Left ventricle myocardium superior (tissue), 1 donor: ENCODE results near the gene CRIM1. TPM values are rescaled to one million over a fixed set of nuclear protein-coding genes. Genes with fewer than 3 reads are reported as not detected.
"Not testable (repeated sequence)": the region's sequence is repeated elsewhere in the genome, so short reads cannot be mapped to it uniquely, and the experiment has no call there.

ENCODE experiments used
- ATAC-seq: fragments of 200-7000 bp; cut with Tn5 transposase; one replicate; pipeline ENCODE4 v1.9.1; 2020; ENCODE audit warnings: mild to moderate bottlenecking, moderate library complexity
- DNase-seq: peaks from one replicate; pipeline ENCODE4 v3.0.0-alpha.2; 2020
- intact Hi-C: fragments of 100-400 bp; cut with micrococcal nuclease; formaldehyde crosslinking; loops from one replicate; pipeline ENCODE4 v1.11.0; 2022
- total RNA-seq: library from RNA; stranded (reverse); fragmentation: NEBNext Ultra II Directional; extraction: Animal tissue kit (Norgen Biotek cat#: 25700); gene quantifications from one replicate; pipeline ENCODE4 v1.2.1, GENCODE V29; 2021
- donor health status: DM: no; HTN: yes; CAD: no; lungs with severe emphysema.

CRIM1 gene
- total RNA-seq, 1 donor from 2014 or later, result 26.0 TPM

DNA sequence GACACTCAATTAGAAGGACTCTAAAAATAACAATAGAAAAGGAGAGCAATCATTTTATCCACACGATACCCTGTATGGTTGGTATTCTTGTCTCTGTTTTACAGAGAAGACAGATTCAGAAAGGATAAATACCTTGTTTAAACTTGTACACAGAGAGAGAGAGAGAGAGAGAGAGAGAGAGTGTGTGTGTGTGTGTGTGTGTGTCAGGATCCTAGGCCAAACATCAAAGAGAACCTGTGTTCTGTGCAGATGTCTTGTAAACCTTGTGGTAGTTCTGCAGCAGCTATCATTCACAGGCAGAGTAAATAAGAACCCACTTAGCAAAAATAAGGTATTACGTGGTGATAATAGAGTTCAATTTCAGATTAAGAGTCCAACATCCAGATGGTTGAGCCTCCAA lies 4.3 kb upstream of the CRIM1 start:
- intact Hi-C loops, result loop anchor here (5.0 kb wide), 2 partner anchors 156 to 311 kb away; no protein-coding TSS in a partner anchor
- DNase-seq (no peak), ATAC-seq (no peak)

- ATAC-seq (no peak), DNase-seq (no peak)
- intact Hi-C loops, result loop anchor here (5.0 kb wide), 2 partner anchors 155 to 310 kb away; no protein-coding TSS in a partner anchor
Observed at GRCh38 chr2:36351736-36352349, 3.7 kb upstream of the CRIM1 start.

DNA sequence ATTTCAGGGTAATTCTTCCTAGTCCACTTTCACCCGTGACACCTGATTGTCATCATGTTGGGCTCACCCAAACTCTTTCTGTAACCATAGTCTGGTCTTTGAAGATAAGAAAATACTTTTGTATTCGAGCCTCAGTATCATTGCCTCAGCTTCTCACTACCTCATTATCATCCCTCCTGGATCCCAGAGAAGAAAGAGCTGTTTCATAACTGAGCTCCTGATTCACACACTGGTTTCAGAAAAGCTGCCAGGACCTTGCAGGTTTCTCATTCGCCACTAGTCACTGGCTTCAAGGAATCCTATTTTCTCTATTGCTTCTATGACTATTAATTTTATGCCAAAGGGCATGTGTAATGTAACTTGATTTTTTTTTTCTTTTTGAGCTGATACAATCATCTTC lies 2.9 kb upstream of the CRIM1 start:
- ATAC-seq (no peak), DNase-seq (no peak)
- intact Hi-C loops, result loop anchor here (5.0 kb wide), 2 partner anchors 155 to 310 kb away; no protein-coding TSS in a partner anchor

DNA sequence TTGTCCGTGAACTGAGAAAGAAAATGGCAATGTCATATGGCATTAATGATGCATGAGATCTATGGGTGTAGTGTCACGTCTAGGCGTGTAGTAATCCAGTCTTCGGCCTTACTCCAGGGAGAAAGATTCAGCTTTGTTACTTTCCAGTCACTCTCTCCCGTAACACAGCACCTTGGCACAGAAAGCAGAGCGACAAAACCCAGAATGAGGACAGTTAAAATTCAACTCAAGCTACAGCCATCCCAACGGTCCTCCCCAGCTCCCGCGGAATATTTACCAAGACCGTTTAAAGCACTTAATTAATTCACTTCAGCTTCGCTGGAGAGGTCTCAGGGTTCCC lies 797 bp upstream of the CRIM1 start:
- no peak for DNase-seq
- no peak for ATAC-seq
- intact Hi-C loops, result loop anchor here (5.0 kb wide), 2 partner anchors 153 to 308 kb away; no protein-coding TSS in a partner anchor

- intact Hi-C loops, result no loop called here
- DNase-seq (no peak), ATAC-seq (peak; percentile 14)
Observed at GRCh38 chr2:36355890-36356297, 316 bp downstream of the CRIM1 start.

- DNase-seq (peak; percentile 69), ATAC-seq (peak; percentile 20)
- intact Hi-C loops, result no loop called here
Observed at GRCh38 chr2:36356298-36356989, 866 bp downstream of the CRIM1 start.

DNA sequence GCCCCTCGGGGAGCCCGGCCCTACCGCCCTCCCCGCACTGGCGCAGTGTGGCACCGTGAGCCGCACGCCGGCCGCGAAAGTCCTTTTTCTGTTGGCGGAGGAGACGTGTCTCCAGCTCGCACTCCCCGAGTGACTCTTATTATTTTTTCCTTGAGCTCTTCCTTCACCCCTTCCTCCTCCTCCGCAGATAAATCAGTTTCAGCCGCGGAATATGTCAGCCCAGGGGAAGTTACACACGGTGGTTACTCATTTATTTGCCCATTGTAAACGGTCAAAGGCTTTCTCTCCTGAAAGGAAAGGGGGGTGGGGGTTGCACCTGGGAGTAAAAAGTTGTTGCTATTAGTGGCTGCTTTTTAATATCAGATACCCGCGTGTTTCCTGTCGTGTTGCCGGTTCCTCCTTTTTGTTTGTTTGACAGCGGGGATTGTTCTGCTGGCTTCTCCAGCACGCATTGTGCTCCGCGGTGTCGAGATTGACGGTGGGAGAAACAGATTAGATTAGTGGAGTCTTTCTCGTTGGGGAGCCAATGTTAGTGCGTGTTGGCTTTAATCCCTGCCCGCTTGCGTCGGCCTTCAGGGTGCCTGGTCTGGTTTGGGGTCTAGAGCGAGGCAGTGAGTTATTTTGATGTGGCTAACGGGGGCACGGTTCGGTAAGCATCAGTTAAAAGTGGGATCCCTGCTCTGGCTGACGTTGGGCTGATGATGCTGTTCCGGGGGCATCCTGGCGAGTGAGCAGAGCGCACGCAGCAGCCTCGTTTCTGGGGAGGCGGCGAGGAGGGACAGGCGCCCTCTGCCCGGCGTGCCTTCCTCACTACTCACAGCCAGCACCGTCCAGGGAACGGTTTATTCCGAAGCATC lies 1.6 kb downstream of the CRIM1 start:
- peak; percentile 37 for ATAC-seq
- peak; percentile 43 for DNase-seq
- intact Hi-C loops, result no loop called here

GRCh38 chr2:36357847-36358659 lies 2.5 kb downstream of the CRIM1 start:
- DNase-seq, result no peak
- peak; percentile 38 for ATAC-seq
- intact Hi-C loops, result no loop called here

GRCh38 chr2:36359067-36359466 lies 3.5 kb downstream of the CRIM1 start:
- intact Hi-C loops, result no loop called here
- DNase-seq, result no peak
- no peak for ATAC-seq

DNA sequence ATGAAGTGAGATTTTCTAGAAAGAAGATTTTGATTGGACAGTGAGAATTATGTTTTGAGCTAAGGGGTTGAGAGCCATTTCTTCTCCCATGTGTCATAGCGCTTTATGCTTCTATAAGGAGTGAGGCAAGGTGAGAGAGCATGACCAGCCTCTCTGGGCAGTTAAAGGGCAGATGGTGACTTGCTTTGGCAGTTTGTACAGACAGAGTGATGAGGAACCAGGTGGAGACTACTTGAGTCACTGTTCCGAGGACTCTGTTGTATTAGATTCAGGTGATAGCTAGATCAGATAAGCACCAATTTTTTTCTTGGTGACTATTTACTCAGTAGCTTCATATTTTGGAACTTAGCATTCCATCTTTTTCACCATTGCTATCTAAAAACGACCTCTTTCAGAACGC lies 4.5 kb downstream of the CRIM1 start:
- intact Hi-C loops, result no loop called here
- ATAC-seq (no peak), DNase-seq (no peak)

GRCh38 chr2:36360834-36361233 lies 5.3 kb downstream of the CRIM1 start:
- ATAC-seq (no peak), DNase-seq (no peak)
- intact Hi-C loops, result no loop called here

DNA sequence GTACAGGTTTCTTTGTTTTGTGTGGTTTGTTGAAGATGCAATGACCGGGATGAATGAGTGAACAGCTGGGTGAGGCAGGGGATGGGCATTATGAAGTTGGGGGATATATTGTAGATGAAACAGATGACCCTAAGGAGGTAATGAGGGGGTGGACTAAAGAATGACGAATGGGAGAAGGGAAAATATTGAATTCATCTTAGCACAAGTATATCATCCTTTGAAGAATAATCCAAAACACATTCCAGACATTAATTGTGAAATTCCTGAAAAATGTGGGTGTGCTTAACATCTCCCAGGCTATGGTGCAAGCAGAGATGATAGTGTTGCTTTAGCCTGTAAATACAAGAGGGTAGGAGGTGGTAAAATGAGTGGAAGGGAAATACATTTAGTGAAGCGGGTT lies 5.8 kb downstream of the CRIM1 start:
- ATAC-seq (no peak), DNase-seq (no peak)
- intact Hi-C loops, result no loop called here

- intact Hi-C loops, result no loop called here
- DNase-seq, result no peak
- ATAC-seq, result no peak
Observed at GRCh38 chr2:36362291-36362690, 6.7 kb downstream of the CRIM1 start.

DNA sequence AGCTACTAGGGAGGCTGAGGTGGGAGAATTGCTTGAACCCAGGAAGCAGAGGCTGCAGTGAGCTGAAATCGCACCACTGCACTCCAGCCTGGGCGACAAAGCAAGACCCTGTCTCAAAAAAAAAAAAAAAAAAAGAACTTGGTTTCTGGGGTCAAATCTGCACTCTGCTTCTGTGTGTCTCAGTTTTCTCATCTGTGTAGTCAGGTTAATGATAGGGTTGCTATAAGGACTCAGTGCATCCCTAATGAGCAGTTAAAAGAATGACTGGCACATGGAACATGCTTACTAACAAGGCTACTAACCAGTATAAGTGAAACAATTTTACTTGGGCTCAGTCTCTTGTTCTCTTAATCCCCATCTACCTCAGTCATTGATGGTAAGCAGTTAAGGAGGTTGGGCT lies 7.5 kb downstream of the CRIM1 start:
- ATAC-seq, intact Hi-C loops, DNase-seq: not testable (repeated sequence)

GRCh38 chr2:36366491-36367120 lies 11.0 kb downstream of the CRIM1 start:
- intact Hi-C loops, result no loop called here
- DNase-seq, result no peak
- ATAC-seq, result peak; percentile 15

GRCh38 chr2:36367486-36367885 lies 11.9 kb downstream of the CRIM1 start:
- DNase-seq, result no peak
- ATAC-seq, result no peak
- intact Hi-C loops, result no loop called here

DNA sequence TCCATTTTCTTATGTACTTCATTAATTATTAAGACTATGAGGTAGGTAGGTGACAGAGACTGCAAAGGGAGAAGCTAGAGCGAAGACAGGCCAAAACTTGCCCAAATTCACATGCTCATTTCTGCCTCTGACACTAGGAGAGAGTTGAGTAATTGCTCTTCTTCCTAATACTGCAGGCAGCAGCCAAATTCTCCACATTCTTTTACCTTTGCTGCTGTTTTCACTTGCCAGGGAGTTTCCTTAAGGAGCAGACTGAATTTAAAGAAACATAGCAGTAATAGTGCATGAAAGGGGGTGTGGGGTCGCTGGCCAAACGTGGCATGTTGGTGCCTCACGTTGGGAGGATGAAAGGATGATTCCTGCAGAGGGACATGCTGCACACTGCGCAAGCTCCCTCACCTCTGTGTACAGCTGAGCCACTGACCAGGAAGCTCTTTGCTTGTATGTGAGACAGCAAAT lies 12.3 kb downstream of the CRIM1 start:
- DNase-seq, result no peak
- ATAC-seq, result no peak
- intact Hi-C loops, result no loop called here

DNA sequence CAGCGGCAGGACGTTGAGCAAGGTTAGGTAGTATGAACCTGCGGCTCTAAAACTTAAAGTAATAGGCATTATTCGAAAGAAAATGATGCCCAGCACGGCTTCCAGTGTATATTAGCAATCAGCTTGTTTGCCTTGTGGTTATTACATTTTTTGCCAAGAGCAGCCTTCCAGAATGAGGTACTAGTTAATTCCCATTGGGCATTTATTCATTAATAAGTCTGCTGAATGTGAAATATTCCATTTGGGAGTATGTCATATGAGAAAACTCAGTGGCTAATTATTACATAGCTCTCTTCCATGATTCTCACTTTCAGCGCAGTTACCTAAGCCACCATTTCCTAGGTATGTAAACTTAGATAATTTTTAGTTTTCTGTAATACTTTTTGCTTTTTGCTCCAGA lies 12.9 kb downstream of the CRIM1 start:
- DNase-seq, result no peak
- intact Hi-C loops, result no loop called here
- no peak for ATAC-seq

GRCh38 chr2:36369163-36369562 lies 13.6 kb downstream of the CRIM1 start:
- intact Hi-C loops, result no loop called here
- ATAC-seq (no peak), DNase-seq (no peak)
